Stomach (tissue), 4 donors: ENCODE data around the gene ZNF423.

ENCODE experiments used
- CTCF ChIP-seq, 7 experiments: fragments of 450-650 bp in 4 of 7; fragments of 200-600 bp in 3 of 7; sonication (generic) in 3 of 7; IDR thresholded peaks; one replicate each; pipeline ENCODE4 v1.5.1; 2016 to 2019; ENCODE audit warnings: antibody characterized with exemption in 7 of 7, control low read depth in 2 of 7, mild to moderate bottlenecking in 1 of 7
- EP300 ChIP-seq: sonication (generic); formaldehyde crosslinking; IDR thresholded peaks from one replicate; pipeline ENCODE4 v1.6.1; 2017; ENCODE audit warnings: antibody characterized with exemption
- POLR2A ChIP-seq, 4 donors: fragments of 450-650 bp; IDR thresholded peaks; one replicate each; pipeline ENCODE4 v1.6.1; 2016; ENCODE audit warnings: antibody characterized with exemption in 4 of 4, control low read depth in 2 of 4, mild to moderate bottlenecking in 1 of 4, moderate library complexity in 1 of 4
- POLR2AphosphoS5 ChIP-seq, 3 donors: sonication (generic); formaldehyde crosslinking; IDR thresholded peaks; one replicate each; pipeline ENCODE4 v1.6.1; 2016; ENCODE audit warnings: antibody characterized with exemption in 3 of 3

- TF ChIP-seq CTCF (IDR thresholded peaks at IDR 0.05) (no peak), POLR2A (IDR thresholded peaks at IDR 0.05) (no peak), POLR2AphosphoS5 (IDR thresholded peaks at IDR 0.05) (no peak), EP300 (no peak)
Observed at GRCh38 chr16:49545243-49545642, 310.7 kb downstream of the ZNF423 start.
